HepG2 (cell line): Measurements from ENCODE around the gene MEA1. TPM values are rescaled to one million over a fixed set of nuclear protein-coding genes. Genes with fewer than 3 reads are reported as not detected.
A peak's percentile ranks its signal among the peaks of the same experiment; 100 is the strongest.

ENCODE experiments used
- ATAC-seq: fragments of 200-7000 bp; cut with Tn5 transposase; 3 replicates; pipeline ENCODE4 v1.9.1; 2020; ENCODE audit warnings: mild to moderate bottlenecking, moderate library complexity
- BruUV-seq: library from RNA; stranded (reverse); fragments of 400-500 nt; replicated peaks from 2 replicates; lab custom pipeline; 2021; lab: Mats Ljungman, UMichigan
- CTCF ChIA-PET: fragments of 300-600 bp; formaldehyde crosslinking; extraction: SDS; loops from one replicate; lab custom pipeline; 2021; ENCODE audit warnings: low total read pairs, inconsistent platforms, low intra/inter-chr PET ratio; lab: Yijun Ruan, JAX
- POLR2A ChIA-PET: fragments of 350-600 bp; sonication (Branson Sonifier 250); formaldehyde crosslinking; loops from one replicate; lab custom pipeline; 2020; ENCODE audit warnings: antibody characterized with exemption, inconsistent platforms; lab: Yijun Ruan, JAX
- DNase-seq: peaks from one replicate; pipeline ENCODE4 v3.0.0-alpha.2; 2015; ENCODE audit warnings: low spot score
- FAIRE-seq: peaks from 3 replicates; lab custom pipeline; 2011; peaks lifted over from hg19 to GRCh38; lab: Jason Lieb, UNC
- H2AFZ ChIP-seq: one replicate; pipeline ENCODE4 v1.6.1; 2011; ENCODE audit warnings: low read length, inconsistent platforms
- H3K27ac ChIP-seq: fragments of 300-600 bp; 3 replicates; pipeline ENCODE4 v1.8.0; 2011; ENCODE audit warnings: mixed run types, mild to moderate bottlenecking, mixed read lengths, low read length, inconsistent platforms; ENCODE audit not compliant: insufficient read depth; ENCODE audit errors: extremely low read length
- H3K27me3 ChIP-seq, 2 experiments: fragments of 200-600 bp in 1 of 2; 2 replicates in 1 of 2; 3 replicates in 1 of 2; pipeline versions ENCODE4 v1.6.0 to v1.8.0; 2011; ENCODE audit warnings: low read length in 2 of 2, mild to moderate bottlenecking in 2 of 2, moderate library complexity in 2 of 2, inconsistent platforms in 1 of 2; ENCODE audit not compliant: insufficient read depth in 2 of 2, control insufficient read depth in 1 of 2
- H3K36me3 ChIP-seq, 2 experiments: fragments of 200-600 bp in 1 of 2; replicated peaks in 1 of 2; 2 replicates in 1 of 2; 3 replicates in 1 of 2; pipeline versions ENCODE4 v1.5.1 to v1.8.0; 2011; ENCODE audit warnings: low read length in 2 of 2, inconsistent platforms in 1 of 2; ENCODE audit not compliant: insufficient read depth in 2 of 2, control insufficient read depth in 1 of 2
- H3K4me1 ChIP-seq: 2 replicates; pipeline ENCODE4 v1.5.1; 2012; ENCODE audit warnings: low read length, inconsistent platforms; ENCODE audit not compliant: insufficient read depth
- H3K4me2 ChIP-seq: 2 replicates; pipeline ENCODE4 v1.6.0; 2011; ENCODE audit warnings: low read depth, low read length, inconsistent platforms
- H3K4me3 ChIP-seq, 3 experiments: fragments of 200-600 bp in 1 of 3; sonication (generic), shearing (Covaris generic) in 1 of 3; replicated peaks in 1 of 3; 2 replicates each; pipeline ENCODE4 v1.5.1; 2011 to 2016; ENCODE audit warnings: low read length in 3 of 3, inconsistent platforms in 2 of 3, low read depth in 2 of 3, mild to moderate bottlenecking in 2 of 3, control low read depth in 1 of 3, mixed read lengths in 1 of 3; ENCODE audit not compliant: insufficient read depth in 1 of 3
- H3K79me2 ChIP-seq: one replicate; pipeline ENCODE4 v1.6.1; 2011; ENCODE audit warnings: low read length, inconsistent platforms; ENCODE audit not compliant: insufficient read depth
- H3K9ac ChIP-seq: 2 replicates; pipeline ENCODE4 v1.6.0; 2011; ENCODE audit warnings: mild to moderate bottlenecking, low read depth, low read length, inconsistent platforms; ENCODE audit not compliant: insufficient read depth
- H3K9me3 ChIP-seq: 2 replicates; pipeline ENCODE4 v1.5.1; 2012; ENCODE audit warnings: mild to moderate bottlenecking, low read length
- H4K20me1 ChIP-seq: 2 replicates; pipeline ENCODE4 v1.6.0; 2011; ENCODE audit warnings: inconsistent platforms, mild to moderate bottlenecking, low read length, moderate library complexity; ENCODE audit not compliant: insufficient read depth
- AGO2 ChIP-seq: fragments of 200-400 bp; formaldehyde crosslinking; optimal IDR thresholded peaks from 2 replicates; pipeline ENCODE3; 2017; ENCODE audit warnings: mild to moderate bottlenecking, low read depth, low read length, moderate library complexity
- ARID2 ChIP-seq: sonication (generic); formaldehyde crosslinking; IDR thresholded peaks from 2 replicates; pipeline ENCODE4 v1.8.1; 2022; ENCODE audit warnings: mild to moderate bottlenecking, missing genetic modification reagents, borderline replicate concordance
- DR1 ChIP-seq: sonication (generic); formaldehyde crosslinking; IDR thresholded peaks from 2 replicates; pipeline ENCODE4 v1.8.0; 2021; ENCODE audit warnings: mild to moderate bottlenecking, missing genetic modification reagents, inconsistent platforms
- RBFOX2 ChIP-seq: fragments of 200-400 bp; formaldehyde crosslinking; IDR thresholded peaks from 2 replicates; pipeline ENCODE4 v1.6.1; 2017; ENCODE audit warnings: low read depth, mild to moderate bottlenecking, low read length
- ZNF619 ChIP-seq: sonication (generic); formaldehyde crosslinking; IDR thresholded peaks from 2 replicates; pipeline ENCODE4 v1.4.0; 2020; ENCODE audit warnings: mild to moderate bottlenecking, missing genetic modification reagents
- ZNF660 ChIP-seq: sonication (generic); formaldehyde crosslinking; IDR thresholded peaks from 2 replicates; pipeline ENCODE4 v1.5.1; 2020; ENCODE audit warnings: mild to moderate bottlenecking, low read depth, missing genetic modification reagents, borderline replicate concordance
- WGBS: methylation state at CpG from one replicate; pipeline ENCODE4 v1.1.6; 2017; ENCODE audit warnings: low lambda C conversion rate; 5-methylcytosine and 5-hydroxymethylcytosine counted together
- in situ Hi-C: cut with HindIII; loops from 2 replicates; pipeline ENCODE4 v1.10.0; 2017; ENCODE audit warnings: low pct_unique_long_range_greater_than_20kb; ENCODE audit not compliant: extremely low pct_ligation_motif_present
- intact Hi-C: fragments of 100-400 bp; cut with micrococcal nuclease; formaldehyde crosslinking; loops from one replicate; pipeline ENCODE4 v1.10.0; 2022; ENCODE audit not compliant: unreplicated experiment
- polyA plus RNA-seq, 8 experiments: library from polyadenylated mRNA; depleted of rRNA in 3 of 8; stranded (reverse) in 7 of 8; unstranded in 1 of 8; fragments of >200 nt; fragmentation: Illumina TruSeq in 4 of 8; extraction: Trizol in 4 of 8; gene quantifications; 2 replicates each; pipeline versions ENCODE4 v1.2.1 to v1.2.3, GENCODE V29; 2011 to 2016; ENCODE audit warnings: low read depth in 4 of 8, missing spikeins in 1 of 8, mixed read lengths in 1 of 8; ENCODE audit not compliant: insufficient read depth in 1 of 8
- total RNA-seq, 5 experiments: library from RNA; depleted of rRNA; stranded (reverse); fragments of >200 nt; fragmentation: Illumina TruSeq; extraction: Trizol; gene quantifications; 2 replicates each; pipeline ENCODE4 v1.2.3, GENCODE V29; 2016; ENCODE audit warnings: low read depth in 1 of 5
- TF ChIP-seq, protein P1 (sequence below): sonication (generic); formaldehyde crosslinking; IDR thresholded peaks from 2 replicates; pipeline ENCODE4 v1.5.1; 2020; ENCODE audit warnings: mild to moderate bottlenecking, missing genetic modification reagents, moderate library complexity
- TF ChIP-seq, protein P2 (sequence below): sonication (generic); formaldehyde crosslinking; IDR thresholded peaks from 2 replicates; pipeline ENCODE4 v1.5.0; 2020; ENCODE audit warnings: missing genetic modification reagents

MEA1 gene
- total and polyA plus RNA-seq, 2 of the 13 experiments (the other 11 are each of a cell fraction or from before 2014, with no cell fraction given) = 75.6 to 86.2 TPM

DNA sequence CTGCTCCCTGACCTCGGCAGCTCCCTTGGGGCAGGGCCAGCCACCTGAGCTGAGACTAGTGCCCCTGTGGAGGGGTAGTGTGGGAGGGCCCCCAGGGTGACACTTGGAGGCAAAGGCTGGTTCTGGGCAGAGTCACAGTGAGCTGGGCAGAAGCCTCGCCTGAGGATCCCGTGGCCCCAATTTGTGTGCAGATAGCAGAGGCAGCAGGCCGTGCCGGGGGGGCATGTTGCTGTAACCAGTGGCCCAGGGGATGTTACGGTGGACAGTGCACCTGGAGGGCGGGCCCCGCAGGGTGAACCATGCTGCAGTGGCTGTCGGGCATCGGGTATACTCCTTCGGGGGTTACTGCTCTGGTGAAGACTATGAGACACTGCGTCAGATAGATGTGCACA lies 3.2 kb upstream of the MEA1 start:
- peaks cover 15 to 36% of the 10 kb centered on the region in 2 experiments for H3K36me3 ChIP-seq
- no peak overlapping the region for H3K4me3 ChIP-seq
- WGBS = 98% methylated on average over 11 of the region's 12 CpGs
- H3K27me3 ChIP-seq = peaks cover 0 to 3% of the 10 kb centered on the region in 2 experiments; a peak in 1 of 5 replicates
- no peak overlapping the region for H3K4me2 ChIP-seq
- H3K27ac ChIP-seq = no peak overlapping the region
- ChIA-PET CTCF (no interaction called here), POLR2A (interaction anchor here (1.6 to 5.3 kb wide), 2 partner anchors 33 to 43 kb away, joined by 5 to 76 read pairs; partner anchors contain the start of genes KLC4, MRPL2 and PPP2R5D)
- no peaks in the 10 kb centered on the region for H4K20me1 ChIP-seq
- no TSS peak for BruUV-seq
- in situ Hi-C loops (no loop called here), intact Hi-C loops (no loop called here)
- no peak for FAIRE-seq
- peaks cover 48% of the 10 kb centered on the region for H3K4me1 ChIP-seq
- ATAC-seq = no peak
- H3K9ac ChIP-seq = peak overlapping the region; percentile 34; the same call in 1 of the 2 replicates
- TF ChIP-seq DR1 (no peak), RBFOX2 (peak; percentile 61), ZNF619 (CRISPR knock-in tag) (no peak), ZNF660 (no peak), ARID2 (CRISPR knock-in tag) (no peak), AGO2 (peak; percentile 84)
- TF ChIP-seq, protein P1, sequence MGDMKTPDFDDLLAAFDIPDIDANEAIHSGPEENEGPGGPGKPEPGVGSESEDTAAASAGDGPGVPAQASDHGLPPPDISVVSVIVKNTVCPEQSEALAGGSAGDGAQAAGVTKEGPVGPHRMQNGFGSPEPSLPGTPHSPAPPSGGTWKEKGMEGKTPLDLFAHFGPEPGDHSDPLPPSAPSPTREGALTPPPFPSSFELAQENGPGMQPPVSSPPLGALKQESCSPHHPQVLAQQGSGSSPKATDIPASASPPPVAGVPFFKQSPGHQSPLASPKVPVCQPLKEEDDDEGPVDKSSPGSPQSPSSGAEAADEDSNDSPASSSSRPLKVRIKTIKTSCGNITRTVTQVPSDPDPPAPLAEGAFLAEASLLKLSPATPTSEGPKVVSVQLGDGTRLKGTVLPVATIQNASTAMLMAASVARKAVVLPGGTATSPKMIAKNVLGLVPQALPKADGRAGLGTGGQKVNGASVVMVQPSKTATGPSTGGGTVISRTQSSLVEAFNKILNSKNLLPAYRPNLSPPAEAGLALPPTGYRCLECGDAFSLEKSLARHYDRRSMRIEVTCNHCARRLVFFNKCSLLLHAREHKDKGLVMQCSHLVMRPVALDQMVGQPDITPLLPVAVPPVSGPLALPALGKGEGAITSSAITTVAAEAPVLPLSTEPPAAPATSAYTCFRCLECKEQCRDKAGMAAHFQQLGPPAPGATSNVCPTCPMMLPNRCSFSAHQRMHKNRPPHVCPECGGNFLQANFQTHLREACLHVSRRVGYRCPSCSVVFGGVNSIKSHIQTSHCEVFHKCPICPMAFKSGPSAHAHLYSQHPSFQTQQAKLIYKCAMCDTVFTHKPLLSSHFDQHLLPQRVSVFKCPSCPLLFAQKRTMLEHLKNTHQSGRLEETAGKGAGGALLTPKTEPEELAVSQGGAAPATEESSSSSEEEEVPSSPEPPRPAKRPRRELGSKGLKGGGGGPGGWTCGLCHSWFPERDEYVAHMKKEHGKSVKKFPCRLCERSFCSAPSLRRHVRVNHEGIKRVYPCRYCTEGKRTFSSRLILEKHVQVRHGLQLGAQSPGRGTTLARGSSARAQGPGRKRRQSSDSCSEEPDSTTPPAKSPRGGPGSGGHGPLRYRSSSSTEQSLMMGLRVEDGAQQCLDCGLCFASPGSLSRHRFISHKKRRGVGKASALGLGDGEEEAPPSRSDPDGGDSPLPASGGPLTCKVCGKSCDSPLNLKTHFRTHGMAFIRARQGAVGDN = peak; percentile 33; the same call in 1 of the 2 replicates
- TF ChIP-seq, protein P2, sequence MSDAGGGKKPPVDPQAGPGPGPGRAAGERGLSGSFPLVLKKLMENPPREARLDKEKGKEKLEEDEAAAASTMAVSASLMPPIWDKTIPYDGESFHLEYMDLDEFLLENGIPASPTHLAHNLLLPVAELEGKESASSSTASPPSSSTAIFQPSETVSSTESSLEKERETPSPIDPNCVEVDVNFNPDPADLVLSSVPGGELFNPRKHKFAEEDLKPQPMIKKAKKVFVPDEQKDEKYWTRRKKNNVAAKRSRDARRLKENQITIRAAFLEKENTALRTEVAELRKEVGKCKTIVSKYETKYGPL (CRISPR knock-in tag) = no peak
- H3K9me3 ChIP-seq = no peaks in the 10 kb centered on the region
- peaks cover 37% of the 10 kb centered on the region for H3K79me2 ChIP-seq
- no peak overlapping the region for H2AFZ ChIP-seq
- no peak for DNase-seq
